HFF-Myc (cell line): ENCODE data around the gene HOXA5.

ENCODE experiments used
- DNase-seq: peaks from one replicate; pipeline ENCODE4 v3.0.0-alpha.2; 2011; ENCODE audit warnings: low read depth; ENCODE audit errors: extremely low read depth
- H3K4me3 ChIP-seq: replicated peaks from 2 replicates; pipeline ENCODE4 v1.5.1; 2011; ENCODE audit warnings: low read depth, mild to moderate bottlenecking, control low read depth, low read length
- CTCF ChIP-seq: IDR thresholded peaks from 2 replicates; pipeline ENCODE4 v1.5.1; 2012; ENCODE audit warnings: mild to moderate bottlenecking, low read depth, low read length, control low read depth; ENCODE audit errors: missing control alignments

The HOXA5 gene

GRCh38 chr7:27114881-27115220, 28.6 kb downstream of the HOXA5 start:
- H3K4me3 ChIP-seq: no peak overlapping the region
- no peak for TF ChIP-seq CTCF
- DNase-seq: no peak

GRCh38 chr7:27113991-27114769, 29.3 kb downstream of the HOXA5 start:
- no peak overlapping the region for H3K4me3 ChIP-seq
- TF ChIP-seq CTCF: no peak
- DNase-seq: no peak

- H3K4me3 ChIP-seq: no peak overlapping the region
- DNase-seq: no peak
- no peak for TF ChIP-seq CTCF
Measured at GRCh38 chr7:27112955-27113949, 30.2 kb downstream of the HOXA5 start.

- DNase-seq: no peak
- TF ChIP-seq CTCF: no peak
- no peak overlapping the region for H3K4me3 ChIP-seq
Measured at GRCh38 chr7:27112361-27112760, 31.1 kb downstream of the HOXA5 start.

GRCh38 chr7:27111751-27112277, 31.7 kb downstream of the HOXA5 start:
- DNase-seq: no peak
- no peak overlapping the region for H3K4me3 ChIP-seq
- no peak for TF ChIP-seq CTCF

GRCh38 chr7:27111042-27111750, 32.3 kb downstream of the HOXA5 start:
- DNase-seq: no peak
- no peak for TF ChIP-seq CTCF
- no peak overlapping the region for H3K4me3 ChIP-seq
